MM.1S (cell line): Measurements from ENCODE around the gene LTBP1.

ENCODE experiments used
- EZH2 ChIP-seq: fragments of 300-600 bp; sonication (generic); optimal IDR thresholded peaks from 2 replicates; pipeline ENCODE3; 2017; ENCODE audit warnings: low read depth, mild to moderate bottlenecking, antibody characterized with exemption, low read length, mixed read lengths
- EZH2phosphoT487 ChIP-seq: fragments of 300-600 bp; sonication (generic); IDR thresholded peaks from 2 replicates; pipeline ENCODE4 v1.6.1; 2018; ENCODE audit warnings: antibody characterized with exemption, low read length
- TF ChIP-seq, protein P1 (sequence below): fragments of 300-600 bp; sonication (generic); IDR thresholded peaks from 2 replicates; pipeline ENCODE4 v1.5.1; 2016; ENCODE audit warnings: antibody characterized with exemption, low read length, mixed read lengths

DNA sequence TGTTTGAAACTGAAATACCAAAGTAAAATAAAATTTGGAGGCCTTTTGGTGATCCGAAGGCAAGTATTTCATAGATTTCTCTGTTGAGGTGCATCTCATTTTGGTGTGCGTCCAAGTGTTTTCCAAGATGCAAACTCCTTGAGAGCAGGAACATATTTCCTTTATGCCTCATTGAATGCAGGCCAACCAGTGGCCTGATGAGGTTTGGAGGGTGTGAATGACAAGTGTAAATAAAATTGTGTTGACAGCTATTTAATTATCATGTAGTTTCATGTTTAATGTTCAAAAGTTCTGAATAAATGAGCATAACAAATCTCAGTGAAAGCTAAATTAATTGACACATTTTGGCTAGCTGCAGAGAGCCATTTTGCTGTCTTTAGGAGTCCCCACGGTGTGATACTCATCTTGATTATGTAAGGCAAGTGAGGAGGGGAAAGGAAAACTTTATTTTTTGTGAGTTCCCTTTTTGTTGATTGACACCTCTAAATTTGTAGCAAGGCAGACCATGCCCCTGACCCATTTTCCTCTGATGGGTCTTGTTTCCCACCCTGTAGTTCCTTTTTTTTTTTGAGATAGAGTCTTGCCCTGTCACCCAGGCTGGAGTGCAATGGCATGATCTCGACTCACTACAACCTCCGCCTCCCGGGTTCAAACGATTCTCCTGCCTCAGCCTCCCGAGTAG is 6.3 kb upstream of the LTBP1 start:
- TF ChIP-seq, protein P1, sequence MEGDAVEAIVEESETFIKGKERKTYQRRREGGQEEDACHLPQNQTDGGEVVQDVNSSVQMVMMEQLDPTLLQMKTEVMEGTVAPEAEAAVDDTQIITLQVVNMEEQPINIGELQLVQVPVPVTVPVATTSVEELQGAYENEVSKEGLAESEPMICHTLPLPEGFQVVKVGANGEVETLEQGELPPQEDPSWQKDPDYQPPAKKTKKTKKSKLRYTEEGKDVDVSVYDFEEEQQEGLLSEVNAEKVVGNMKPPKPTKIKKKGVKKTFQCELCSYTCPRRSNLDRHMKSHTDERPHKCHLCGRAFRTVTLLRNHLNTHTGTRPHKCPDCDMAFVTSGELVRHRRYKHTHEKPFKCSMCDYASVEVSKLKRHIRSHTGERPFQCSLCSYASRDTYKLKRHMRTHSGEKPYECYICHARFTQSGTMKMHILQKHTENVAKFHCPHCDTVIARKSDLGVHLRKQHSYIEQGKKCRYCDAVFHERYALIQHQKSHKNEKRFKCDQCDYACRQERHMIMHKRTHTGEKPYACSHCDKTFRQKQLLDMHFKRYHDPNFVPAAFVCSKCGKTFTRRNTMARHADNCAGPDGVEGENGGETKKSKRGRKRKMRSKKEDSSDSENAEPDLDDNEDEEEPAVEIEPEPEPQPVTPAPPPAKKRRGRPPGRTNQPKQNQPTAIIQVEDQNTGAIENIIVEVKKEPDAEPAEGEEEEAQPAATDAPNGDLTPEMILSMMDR, result no peak
- no peak for TF ChIP-seq EZH2
- no peak for TF ChIP-seq EZH2phosphoT487
